ENCODE results near the gene ERBIN. TPM values are rescaled to one million over a fixed set of nuclear protein-coding genes. Genes with fewer than 3 reads are reported as not detected.
"Not testable (repeated sequence)": the region's sequence is repeated elsewhere in the genome, so short reads cannot be mapped to it uniquely, and the experiment has no call there.

ERBIN gene
- total RNA-seq, 1 donor from 2014 or later = 60.2 TPM

GRCh38 chr5:66039701-66040100 lies 113.3 kb downstream of the ERBIN start:
- no peaks in the 10 kb centered on the region for H3K27me3 Mint-ChIP-seq
- H3K4me1 Mint-ChIP-seq (ENCODE audit: unreplicated experiment) = no peaks in the 10 kb centered on the region
- H3K4me3 Mint-ChIP-seq = no peak overlapping the region
- DNase-seq (ENCODE audit: extremely low spot score, unreplicated experiment) = no peak
- H3K9me3 Mint-ChIP-seq = no peaks in the 10 kb centered on the region
- peaks cover 22% of the 10 kb centered on the region for H3K36me3 Mint-ChIP-seq
- no peak overlapping the region for H3K27ac Mint-ChIP-seq
- no peak for TF ChIP-seq CTCF (conservative IDR thresholded peaks at IDR 0.05)

- no peak overlapping the region for H3K27ac Mint-ChIP-seq
- peaks cover 11% of the 10 kb centered on the region for H3K36me3 Mint-ChIP-seq
- no peaks in the 10 kb centered on the region for H3K27me3 Mint-ChIP-seq
- no peaks in the 10 kb centered on the region for H3K4me1 Mint-ChIP-seq (ENCODE audit: unreplicated experiment)
- H3K9me3 Mint-ChIP-seq = no peaks in the 10 kb centered on the region
- no peak for TF ChIP-seq CTCF (conservative IDR thresholded peaks at IDR 0.05)
- DNase-seq (ENCODE audit: extremely low spot score, unreplicated experiment) = no peak
- no peak overlapping the region for H3K4me3 Mint-ChIP-seq
Measured at GRCh38 chr5:66041627-66042026, 115.3 kb downstream of the ERBIN start.

- no peaks in the 10 kb centered on the region for H3K27me3 Mint-ChIP-seq
- DNase-seq (ENCODE audit: extremely low spot score, unreplicated experiment) = no peak
- no peak for TF ChIP-seq CTCF (conservative IDR thresholded peaks at IDR 0.05)
- peaks cover 52% of the 10 kb centered on the region for H3K36me3 Mint-ChIP-seq
- no peak overlapping the region for H3K27ac Mint-ChIP-seq
- peaks cover 9% of the 10 kb centered on the region for H3K9me3 Mint-ChIP-seq
- no peaks in the 10 kb centered on the region for H3K4me1 Mint-ChIP-seq (ENCODE audit: unreplicated experiment)
- H3K4me3 Mint-ChIP-seq = no peak overlapping the region
Measured at GRCh38 chr5:66057239-66057638, 130.9 kb downstream of the ERBIN start.

- H3K4me1 Mint-ChIP-seq (ENCODE audit: unreplicated experiment) = not testable (repeated sequence)
- H3K36me3 Mint-ChIP-seq = peaks cover 42% of the 10 kb centered on the region
Measured at GRCh38 chr5:66061320-66061719, 134.9 kb downstream of the ERBIN start.

GRCh38 chr5:66063061-66063460 lies 136.7 kb downstream of the ERBIN start:
- not testable (repeated sequence) for H3K27ac Mint-ChIP-seq; DNase-seq (ENCODE audit: extremely low spot score, unreplicated experiment); H3K27me3 Mint-ChIP-seq; H3K9me3 Mint-ChIP-seq; H3K4me3 Mint-ChIP-seq; H3K4me1 Mint-ChIP-seq (ENCODE audit: unreplicated experiment)
- peaks cover 37% of the 10 kb centered on the region for H3K36me3 Mint-ChIP-seq

More at GRCh38 chr5:66061320-66061719, 134.9 kb downstream of the ERBIN start:
- H3K4me3 Mint-ChIP-seq; H3K27ac Mint-ChIP-seq; DNase-seq (ENCODE audit: extremely low spot score, unreplicated experiment); H3K27me3 Mint-ChIP-seq; H3K9me3 Mint-ChIP-seq: not testable (repeated sequence)

GRCh38 chr5:66066826-66067225 lies 140.5 kb downstream of the ERBIN start:
- Mint-ChIP-seq H3K4me3 (no peak overlapping the region), H3K36me3 (peaks cover 33% of the 10 kb centered on the region), H3K4me1 (ENCODE audit: unreplicated experiment) (no peaks in the 10 kb centered on the region), H3K27me3 (no peaks in the 10 kb centered on the region), H3K9me3 (peaks cover 4% of the 10 kb centered on the region), H3K27ac (no peak overlapping the region)
- no peak for TF ChIP-seq CTCF (conservative IDR thresholded peaks at IDR 0.05)
- DNase-seq (ENCODE audit: extremely low spot score, unreplicated experiment) = no peak

- Mint-ChIP-seq H3K9me3 (no peaks in the 10 kb centered on the region), H3K4me3 (no peak overlapping the region), H3K4me1 (ENCODE audit: unreplicated experiment) (no peaks in the 10 kb centered on the region), H3K27me3 (no peaks in the 10 kb centered on the region), H3K27ac (no peak overlapping the region), H3K36me3 (peaks cover 23% of the 10 kb centered on the region)
- no peak for DNase-seq (ENCODE audit: extremely low spot score, unreplicated experiment)
- no peak for TF ChIP-seq CTCF (conservative IDR thresholded peaks at IDR 0.05)
Measured at GRCh38 chr5:66072031-66072430, 145.7 kb downstream of the ERBIN start.

Data from type B pancreatic cell (in vitro differentiated cells).